ENCODE measurements around the gene ITCH. TPM values are rescaled to one million over a fixed set of nuclear protein-coding genes. Genes with fewer than 3 reads are reported as not detected.
"Not testable (repeated sequence)": the region's sequence is repeated elsewhere in the genome, so short reads cannot be mapped to it uniquely, and the experiment has no call there.

Gene ITCH
- total RNA-seq, 4 donors from 2014 or later = 35.2 to 82.8 (median 65.3) TPM

- H3K27me3 ChIP-seq = no peaks in the 10 kb centered on the region
- no peak overlapping the region for H3K4me3 ChIP-seq
- intact Hi-C loops (cut with DNase I; ENCODE audit: low total_unique reads) (no loop called here), in situ Hi-C loops (cut with MboI; ENCODE audit: low pct_ligation_motif_present in 1 of 4, low pct_unique_long_range_greater_than_20kb in 1 of 4, low sequenced_read_pairs in 3 of 4) (loop anchor here (25.0 kb wide), 4 partner anchors 166 to 441 kb away; partner anchors contain the start of genes DYNLRB1 (in 2 of the 4) and TP53INP2 (in 1 of the 4))
- no peak for TF ChIP-seq EP300 (IDR thresholded peaks at IDR 0.05; ENCODE audit: low read depth)
- no peak for TF ChIP-seq POLR2A (IDR thresholded peaks at IDR 0.05)
- TF ChIP-seq, protein P1, sequence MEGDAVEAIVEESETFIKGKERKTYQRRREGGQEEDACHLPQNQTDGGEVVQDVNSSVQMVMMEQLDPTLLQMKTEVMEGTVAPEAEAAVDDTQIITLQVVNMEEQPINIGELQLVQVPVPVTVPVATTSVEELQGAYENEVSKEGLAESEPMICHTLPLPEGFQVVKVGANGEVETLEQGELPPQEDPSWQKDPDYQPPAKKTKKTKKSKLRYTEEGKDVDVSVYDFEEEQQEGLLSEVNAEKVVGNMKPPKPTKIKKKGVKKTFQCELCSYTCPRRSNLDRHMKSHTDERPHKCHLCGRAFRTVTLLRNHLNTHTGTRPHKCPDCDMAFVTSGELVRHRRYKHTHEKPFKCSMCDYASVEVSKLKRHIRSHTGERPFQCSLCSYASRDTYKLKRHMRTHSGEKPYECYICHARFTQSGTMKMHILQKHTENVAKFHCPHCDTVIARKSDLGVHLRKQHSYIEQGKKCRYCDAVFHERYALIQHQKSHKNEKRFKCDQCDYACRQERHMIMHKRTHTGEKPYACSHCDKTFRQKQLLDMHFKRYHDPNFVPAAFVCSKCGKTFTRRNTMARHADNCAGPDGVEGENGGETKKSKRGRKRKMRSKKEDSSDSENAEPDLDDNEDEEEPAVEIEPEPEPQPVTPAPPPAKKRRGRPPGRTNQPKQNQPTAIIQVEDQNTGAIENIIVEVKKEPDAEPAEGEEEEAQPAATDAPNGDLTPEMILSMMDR (IDR thresholded peaks at IDR 0.05) = no peak
- TF ChIP-seq POLR2AphosphoS5 (IDR thresholded peaks at IDR 0.05) = no peak
- peaks cover 0 to 12% (median 0%) of the 10 kb centered on the region in 4 donors for H3K4me1 ChIP-seq
- H3K9me3 ChIP-seq = no peaks in the 10 kb centered on the region
- no peak overlapping the region for H3K27ac ChIP-seq
- WGBS, 2 donors (ENCODE audit: low coverage in 1 of 2) = 76% methylated on average over 3 of the region's 3 CpGs; no CpG with 5 or more reads in 1 of the 2 donors
- DNase-seq = no peak
- no peaks in the 10 kb centered on the region for H3K36me3 ChIP-seq
Observed at GRCh38 chr20:34320861-34321260, 42.2 kb upstream of the ITCH start.

DNA sequence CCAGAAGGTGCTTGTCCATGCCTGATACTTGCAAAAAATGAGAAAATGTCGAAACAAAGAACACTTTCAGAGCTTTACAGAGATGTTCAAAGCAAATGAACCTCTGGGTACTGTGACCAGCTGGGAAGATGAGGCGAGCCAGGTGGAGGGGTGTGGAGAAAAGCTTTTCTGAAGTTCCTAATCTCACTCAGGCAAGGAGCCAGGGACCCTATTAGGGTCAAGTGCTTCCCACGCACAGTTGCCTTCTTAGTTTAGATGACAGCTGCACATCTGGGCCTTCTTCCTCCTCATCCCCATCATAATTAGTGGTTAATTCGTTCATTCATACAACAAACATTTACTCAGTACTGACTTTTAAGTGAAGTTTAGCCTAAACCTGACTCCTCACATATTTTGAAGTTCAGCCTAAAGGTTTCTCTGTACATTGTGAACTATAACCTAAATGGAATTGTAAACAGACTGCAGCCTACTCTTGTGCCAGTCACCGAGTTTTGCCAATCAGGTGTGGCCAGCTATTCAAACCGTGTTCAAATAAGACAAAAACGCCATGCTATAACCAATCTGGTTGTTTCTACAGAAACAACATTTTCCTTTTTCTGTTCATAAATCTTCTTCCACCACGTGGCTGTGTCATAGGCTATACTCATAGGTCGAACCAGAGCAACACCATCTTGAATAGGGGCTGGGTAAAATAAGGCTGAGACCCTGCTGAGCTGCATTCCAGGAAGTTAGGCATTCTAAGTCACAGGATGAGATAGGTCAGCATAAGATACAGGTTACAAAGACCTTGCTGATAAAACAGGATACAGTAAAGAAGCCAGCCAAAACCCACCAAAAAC lies 40.6 kb upstream of the ITCH start:
- in situ Hi-C loops (cut with MboI; ENCODE audit: low pct_ligation_motif_present in 1 of 4, low pct_unique_long_range_greater_than_20kb in 1 of 4, low sequenced_read_pairs in 3 of 4) = loop anchor here (25.0 kb wide), 4 partner anchors 165 to 440 kb away; partner anchors contain the start of genes DYNLRB1 (in 2 of the 4) and TP53INP2 (in 1 of the 4)
- 42 to 59% methylated on average over 2 to 9 of the region's 9 CpGs for WGBS, 2 donors (ENCODE audit: low coverage in 1 of 2)
- no peaks in the 10 kb centered on the region for H3K9me3 ChIP-seq
- H3K4me3 ChIP-seq = no peak overlapping the region
- peaks cover 0 to 12% (median 0%) of the 10 kb centered on the region in 4 donors for H3K4me1 ChIP-seq
- intact Hi-C loops (cut with DNase I; ENCODE audit: low total_unique reads) = no loop called here
- H3K27me3 ChIP-seq = no peaks in the 10 kb centered on the region
- no peak for DNase-seq
- TF ChIP-seq EP300 (IDR thresholded peaks at IDR 0.05; ENCODE audit: low read depth) (no peak), POLR2A (IDR thresholded peaks at IDR 0.05) (no peak), POLR2AphosphoS5 (IDR thresholded peaks at IDR 0.05) (no peak)
- TF ChIP-seq, protein P1 (IDR thresholded peaks at IDR 0.05) = no peak
- no peaks in the 10 kb centered on the region for H3K36me3 ChIP-seq
- H3K27ac ChIP-seq = no peak overlapping the region

- TF ChIP-seq POLR2AphosphoS5 (IDR thresholded peaks at IDR 0.05) (no peak), EP300 (IDR thresholded peaks at IDR 0.05; ENCODE audit: low read depth) (no peak), POLR2A (IDR thresholded peaks at IDR 0.05) (no peak)
- TF ChIP-seq, protein P1 (IDR thresholded peaks at IDR 0.05) = no peak
- intact Hi-C loops (cut with DNase I; ENCODE audit: low total_unique reads) = no loop called here
- Histone ChIP-seq H3K4me3 (no peak overlapping the region), H3K27ac (no peak overlapping the region), H3K9me3 (no peaks in the 10 kb centered on the region), H3K4me1 (peaks cover 0 to 12% (median 0%) of the 10 kb centered on the region in 4 donors), H3K36me3 (no peaks in the 10 kb centered on the region), H3K27me3 (no peaks in the 10 kb centered on the region)
- DNase-seq = no peak
- 60 to 67% methylated on average over 2 of the region's 2 CpGs for WGBS, 2 donors (ENCODE audit: low coverage in 1 of 2)
- in situ Hi-C loops (cut with MboI; ENCODE audit: low pct_ligation_motif_present in 1 of 4, low pct_unique_long_range_greater_than_20kb in 1 of 4, low sequenced_read_pairs in 3 of 4) = loop anchor here (25.0 kb wide), 4 partner anchors 163 to 438 kb away; partner anchors contain the start of genes DYNLRB1 (in 2 of the 4) and TP53INP2 (in 1 of the 4)
Observed at GRCh38 chr20:34324541-34324940, 38.5 kb upstream of the ITCH start.

DNA sequence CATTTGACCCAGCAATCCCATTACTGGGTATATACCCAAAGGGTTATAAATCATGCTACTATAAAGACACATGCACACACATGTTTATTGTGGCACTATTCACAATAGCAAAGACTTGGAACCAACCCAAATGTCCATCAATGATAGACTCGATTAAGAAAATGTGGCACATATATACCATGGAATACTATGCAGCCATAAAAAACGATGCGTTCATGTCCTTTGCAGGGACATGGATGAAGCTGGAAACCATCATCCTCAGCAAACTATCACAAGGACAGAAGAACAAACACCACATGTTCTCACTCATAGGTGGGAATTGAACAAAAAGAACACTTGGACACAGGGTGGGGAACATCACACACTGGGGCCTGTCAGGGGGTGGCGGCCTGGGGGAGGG lies 34.9 kb upstream of the ITCH start:
- in situ Hi-C loops (cut with MboI; ENCODE audit: low pct_ligation_motif_present in 1 of 4, low pct_unique_long_range_greater_than_20kb in 1 of 4, low sequenced_read_pairs in 3 of 4); H3K27ac ChIP-seq; H3K9me3 ChIP-seq; H3K4me3 ChIP-seq; intact Hi-C loops (cut with DNase I; ENCODE audit: low total_unique reads); DNase-seq; H3K36me3 ChIP-seq; H3K27me3 ChIP-seq; H3K4me1 ChIP-seq: not testable (repeated sequence)
- 90 to 100% methylated on average over 3 to 4 of the region's 4 CpGs for WGBS, 2 donors (ENCODE audit: low coverage in 1 of 2)

Measured in transverse colon (tissue), 4 donors.